Trophoblast cell (in vitro differentiated cells and primary cell): Measurements from ENCODE around the gene EFNA5.

Source experiments
- DNase-seq, 2 donors: peaks; one replicate each; pipeline ENCODE4 v3.0.0-alpha.2; 2016
- H2AFZ ChIP-seq: 2 replicates; pipeline ENCODE4 v1.6.1; 2013; ENCODE audit warnings: low read length, moderate library complexity, mild to moderate bottlenecking; ENCODE audit not compliant: insufficient read depth, poor library complexity
- H2AK5ac ChIP-seq: 2 replicates; pipeline ENCODE4 v1.6.1; 2013; ENCODE audit warnings: mild to moderate bottlenecking, low read length
- H2BK120ac ChIP-seq: 2 replicates; pipeline ENCODE4 v1.6.1; 2013; ENCODE audit warnings: low read length, mild to moderate bottlenecking, moderate library complexity; ENCODE audit not compliant: insufficient read depth, poor library complexity
- H2BK12ac ChIP-seq: 2 replicates; pipeline ENCODE4 v1.6.1; 2013; ENCODE audit warnings: mild to moderate bottlenecking, low read length, moderate library complexity
- H2BK5ac ChIP-seq: 2 replicates; pipeline ENCODE4 v1.6.1; 2013; ENCODE audit warnings: low read length, low read depth, moderate library complexity, mild to moderate bottlenecking; ENCODE audit not compliant: poor library complexity
- H3K14ac ChIP-seq: 2 replicates; pipeline ENCODE4 v1.6.1; 2013; ENCODE audit warnings: mild to moderate bottlenecking, low read length
- H3K18ac ChIP-seq: 2 replicates; pipeline ENCODE4 v1.6.1; 2013; ENCODE audit warnings: mild to moderate bottlenecking, low read length
- H3K23ac ChIP-seq: 2 replicates; pipeline ENCODE4 v1.6.1; 2013; ENCODE audit warnings: low read length
- H3K27ac ChIP-seq: 2 replicates; pipeline ENCODE4 v1.5.1; 2013; ENCODE audit warnings: low read depth, mild to moderate bottlenecking, inconsistent platforms, low read length, moderate library complexity
- H3K27me3 ChIP-seq: 2 replicates; pipeline ENCODE4 v1.6.1; 2013; ENCODE audit warnings: inconsistent platforms, mild to moderate bottlenecking, low read length, moderate library complexity; ENCODE audit not compliant: insufficient read depth
- H3K36me3 ChIP-seq, 2 experiments: 1 replicate in 1 of 2; 2 replicates in 1 of 2; pipeline ENCODE4 v1.6.1; 2013; ENCODE audit warnings: low read length in 2 of 2, mild to moderate bottlenecking in 2 of 2, moderate library complexity in 1 of 2; ENCODE audit not compliant: insufficient read depth in 2 of 2, control insufficient read depth in 1 of 2
- H3K4ac ChIP-seq: 2 replicates; pipeline ENCODE4 v1.6.1; 2013; ENCODE audit warnings: low read depth, mild to moderate bottlenecking, low read length, moderate library complexity
- H3K4me1 ChIP-seq, 2 experiments: 1 replicate in 1 of 2; 2 replicates in 1 of 2; pipeline ENCODE4 v1.6.1; 2013; ENCODE audit warnings: low read length in 2 of 2, mild to moderate bottlenecking in 2 of 2, moderate library complexity in 1 of 2; ENCODE audit not compliant: insufficient read depth in 2 of 2, control insufficient read depth in 1 of 2
- H3K4me2 ChIP-seq: 2 replicates; pipeline ENCODE4 v1.6.1; 2013; ENCODE audit warnings: inconsistent platforms, mild to moderate bottlenecking, low read length, moderate library complexity
- H3K4me3 ChIP-seq: 2 replicates; pipeline ENCODE4 v1.5.1; 2013; ENCODE audit warnings: mild to moderate bottlenecking, low read depth, low read length, inconsistent platforms
- H3K79me1 ChIP-seq: one replicate; pipeline ENCODE4 v1.6.1; 2013; ENCODE audit warnings: low read length
- H3K79me2 ChIP-seq: 2 replicates; pipeline ENCODE4 v1.6.1; 2013; ENCODE audit warnings: low read length, mild to moderate bottlenecking; ENCODE audit not compliant: control insufficient read depth, insufficient read depth, poor library complexity
- H3K9ac ChIP-seq: 2 replicates; pipeline ENCODE4 v1.6.1; 2013; ENCODE audit warnings: mild to moderate bottlenecking, low read length
- H3K9me3 ChIP-seq: 2 replicates; pipeline ENCODE4 v1.6.1; 2013; ENCODE audit warnings: low read depth, mild to moderate bottlenecking, control low read depth, inconsistent platforms, low read length; ENCODE audit not compliant: insufficient read depth
- H4K12ac ChIP-seq: 2 replicates; pipeline ENCODE4 v1.6.1; 2013; ENCODE audit warnings: low read depth, mild to moderate bottlenecking, low read length, moderate library complexity
- H4K8ac ChIP-seq: 2 replicates; pipeline ENCODE4 v1.6.1; 2013; ENCODE audit warnings: low read depth, mild to moderate bottlenecking, low read length, moderate library complexity
- H4K91ac ChIP-seq: one replicate; pipeline ENCODE4 v1.6.1; 2013; ENCODE audit warnings: low read depth, mild to moderate bottlenecking, low read length, moderate library complexity
- WGBS: extraction: QIAGEN DNeasy Blood & Tissue Kit; methylation state at CpG from one replicate; pipeline ENCODE4 v1.1.7; 2013; ENCODE audit warnings: missing lambda C conversion rate; ENCODE audit not compliant: insufficient read length, insufficient coverage; ENCODE audit errors: extremely low coverage; 5-methylcytosine and 5-hydroxymethylcytosine counted together

The EFNA5 gene

DNA sequence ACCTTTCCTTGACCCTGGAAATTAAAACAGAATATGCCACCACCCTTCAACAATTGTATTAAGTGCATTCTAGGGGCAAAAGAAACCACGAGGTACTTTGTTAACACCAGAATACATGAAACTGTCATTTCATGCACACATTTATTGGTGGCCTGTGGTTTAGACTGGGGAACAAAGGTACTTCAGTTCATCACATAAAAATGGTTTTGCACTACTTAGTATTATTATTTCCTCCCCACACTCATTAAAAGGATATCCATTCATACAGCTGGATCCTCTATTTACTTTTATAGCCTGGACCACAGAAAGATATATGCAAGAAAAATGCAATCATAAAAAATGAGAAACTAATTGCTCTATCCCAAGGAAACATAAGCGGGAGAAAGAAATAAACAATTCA, 230.9 kb downstream of the EFNA5 start:
- DNase-seq = no peak
- Histone ChIP-seq H3K9ac (no peak overlapping the region), H3K18ac (no peak overlapping the region), H3K79me2 (no peaks in the 10 kb centered on the region), H2AFZ (no peak overlapping the region), H3K23ac (no peak overlapping the region), H3K4me2 (no peak overlapping the region), H2BK12ac (no peak overlapping the region), H2AK5ac (no peak overlapping the region), H4K12ac (no peak overlapping the region), H4K8ac (no peak overlapping the region), H3K9me3 (no peaks in the 10 kb centered on the region), H3K27me3 (no peaks in the 10 kb centered on the region), H3K4me1 (no peaks in the 10 kb centered on the region), H3K79me1 (no peaks in the 10 kb centered on the region), H2BK120ac (no peak overlapping the region), H4K91ac (no peak overlapping the region), H3K4me3 (no peak overlapping the region), H3K27ac (no peak overlapping the region), H3K36me3 (no peaks in the 10 kb centered on the region), H2BK5ac (no peak overlapping the region), H3K14ac (no peak overlapping the region), H3K4ac (no peak overlapping the region)
- no CpG with 5 or more reads among the region's 2 CpGs for WGBS

DNA sequence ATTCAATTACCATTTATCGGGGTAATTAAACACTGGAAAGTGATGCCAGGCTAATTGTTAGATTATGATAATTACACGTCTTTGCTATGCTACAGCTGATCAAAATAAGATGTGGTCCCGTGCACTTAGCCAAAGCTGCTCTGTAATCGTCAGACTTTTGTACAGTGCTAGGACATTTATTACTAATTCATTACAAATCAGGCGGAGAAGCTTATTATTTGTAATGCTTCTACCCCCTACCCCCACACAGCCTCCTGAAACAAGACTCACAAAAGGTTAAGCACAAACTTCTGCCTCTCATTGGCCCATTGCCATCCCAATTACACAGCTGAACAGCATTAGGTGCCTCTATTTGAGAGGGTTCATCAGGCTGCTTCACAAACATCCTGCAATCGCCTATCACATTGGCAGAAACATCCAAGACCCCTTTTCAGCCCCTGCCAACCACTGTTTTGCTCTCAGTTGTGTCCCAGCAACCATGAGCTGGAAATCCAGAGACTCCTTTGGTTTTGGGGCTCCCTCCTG, 232.7 kb downstream of the EFNA5 start:
- H3K14ac ChIP-seq = no peak overlapping the region
- H3K79me2 ChIP-seq = no peaks in the 10 kb centered on the region
- H2AFZ ChIP-seq = no peak overlapping the region
- no peak overlapping the region for H3K18ac ChIP-seq
- H3K79me1 ChIP-seq = no peaks in the 10 kb centered on the region
- no peak overlapping the region for H3K4ac ChIP-seq
- no peak overlapping the region for H4K12ac ChIP-seq
- no peaks in the 10 kb centered on the region for H3K4me1 ChIP-seq
- no peak overlapping the region for H3K4me2 ChIP-seq
- H4K8ac ChIP-seq = no peak overlapping the region
- no peak overlapping the region for H2BK12ac ChIP-seq
- no peak overlapping the region for H4K91ac ChIP-seq
- H3K9ac ChIP-seq = no peak overlapping the region
- no CpG with 5 or more reads among the region's 6 CpGs for WGBS
- DNase-seq = no peak
- H3K36me3 ChIP-seq = no peaks in the 10 kb centered on the region
- no peak overlapping the region for H3K27ac ChIP-seq
- H3K4me3 ChIP-seq = no peak overlapping the region
- no peaks in the 10 kb centered on the region for H3K9me3 ChIP-seq
- H2AK5ac ChIP-seq = no peak overlapping the region
- no peak overlapping the region for H2BK5ac ChIP-seq
- no peak overlapping the region for H2BK120ac ChIP-seq
- H3K27me3 ChIP-seq = no peaks in the 10 kb centered on the region
- H3K23ac ChIP-seq = no peak overlapping the region

DNA sequence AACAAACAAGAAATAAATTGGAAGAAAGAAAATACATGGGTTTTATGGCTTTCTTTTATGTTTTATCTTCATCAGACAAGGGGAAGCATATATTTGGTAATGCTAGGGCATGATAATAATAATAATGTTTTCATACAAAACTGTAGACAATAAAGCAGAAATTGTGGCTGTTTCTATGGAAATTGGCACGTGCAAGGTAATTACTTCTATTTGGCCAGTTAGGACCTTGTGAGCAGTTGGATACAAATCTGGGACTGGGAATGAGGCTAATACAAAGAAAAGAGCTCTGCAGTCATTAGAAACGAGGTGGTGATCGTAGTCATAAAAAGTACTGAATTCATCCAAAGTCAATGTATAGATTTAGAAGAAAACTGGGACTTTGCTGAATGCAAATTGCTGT, 233.6 kb downstream of the EFNA5 start:
- DNase-seq = no peak
- no peaks in the 10 kb centered on the region for H3K36me3 ChIP-seq
- no CpG with 5 or more reads among the region's 3 CpGs for WGBS
- no peaks in the 10 kb centered on the region for H3K79me1 ChIP-seq
- no peak overlapping the region for H2BK120ac ChIP-seq
- no peak overlapping the region for H3K4ac ChIP-seq
- no peak overlapping the region for H2BK12ac ChIP-seq
- no peaks in the 10 kb centered on the region for H3K4me1 ChIP-seq
- no peaks in the 10 kb centered on the region for H3K79me2 ChIP-seq
- no peak overlapping the region for H4K91ac ChIP-seq
- H4K8ac ChIP-seq = no peak overlapping the region
- no peak overlapping the region for H4K12ac ChIP-seq
- no peak overlapping the region for H3K4me3 ChIP-seq
- no peak overlapping the region for H3K4me2 ChIP-seq
- H2AK5ac ChIP-seq = no peak overlapping the region
- no peak overlapping the region for H2BK5ac ChIP-seq
- H3K9ac ChIP-seq = no peak overlapping the region
- H3K23ac ChIP-seq = no peak overlapping the region
- no peaks in the 10 kb centered on the region for H3K27me3 ChIP-seq
- H3K27ac ChIP-seq = no peak overlapping the region
- H2AFZ ChIP-seq = no peak overlapping the region
- H3K9me3 ChIP-seq = no peaks in the 10 kb centered on the region
- no peak overlapping the region for H3K18ac ChIP-seq
- H3K14ac ChIP-seq = no peak overlapping the region

DNA sequence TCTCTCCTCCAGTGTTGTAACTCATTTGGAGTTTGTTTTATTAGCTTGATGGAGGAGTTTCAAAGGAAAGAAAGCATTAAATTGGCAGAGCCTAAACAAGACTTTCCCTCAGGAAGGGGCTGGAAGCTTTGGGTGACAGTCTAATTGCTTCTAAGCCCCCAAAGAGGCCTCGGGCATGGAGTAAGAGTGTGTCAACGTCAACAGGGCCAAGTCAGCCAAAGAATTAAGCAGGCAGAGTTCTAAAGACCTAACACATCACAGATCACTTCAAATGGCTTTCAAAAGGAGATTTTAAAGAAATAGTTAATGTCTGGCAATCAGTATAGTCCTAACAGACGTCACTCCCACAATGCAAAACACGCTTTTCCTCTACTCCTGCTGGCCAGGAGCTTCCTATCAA, 234.5 kb downstream of the EFNA5 start:
- no peak overlapping the region for H2AFZ ChIP-seq
- H3K4me2 ChIP-seq = no peak overlapping the region
- H3K27me3 ChIP-seq = no peaks in the 10 kb centered on the region
- no peak overlapping the region for H4K8ac ChIP-seq
- H4K91ac ChIP-seq = no peak overlapping the region
- H2BK5ac ChIP-seq = no peak overlapping the region
- no peak overlapping the region for H2BK12ac ChIP-seq
- H3K79me2 ChIP-seq = no peaks in the 10 kb centered on the region
- no peaks in the 10 kb centered on the region for H3K9me3 ChIP-seq
- no peak for DNase-seq
- H3K4me3 ChIP-seq = no peak overlapping the region
- H3K23ac ChIP-seq = no peak overlapping the region
- H3K18ac ChIP-seq = no peak overlapping the region
- no peaks in the 10 kb centered on the region for H3K36me3 ChIP-seq
- no peak overlapping the region for H2BK120ac ChIP-seq
- no peaks in the 10 kb centered on the region for H3K4me1 ChIP-seq
- no peak overlapping the region for H3K9ac ChIP-seq
- no peaks in the 10 kb centered on the region for H3K79me1 ChIP-seq
- no CpG with 5 or more reads among the region's 4 CpGs for WGBS
- H3K27ac ChIP-seq = no peak overlapping the region
- H3K4ac ChIP-seq = no peak overlapping the region
- no peak overlapping the region for H2AK5ac ChIP-seq
- no peak overlapping the region for H3K14ac ChIP-seq
- H4K12ac ChIP-seq = no peak overlapping the region
